Measurements from ENCODE around the gene EEFSEC. TPM values are rescaled to one million over a fixed set of nuclear protein-coding genes. Genes with fewer than 3 reads are reported as not detected.

EEFSEC gene
- total and polyA plus RNA-seq, 2 of the 8 experiments (the other 6 are each of a cell fraction or from before 2014, with no cell fraction given): 13.1 to 19.8 TPM

DNA sequence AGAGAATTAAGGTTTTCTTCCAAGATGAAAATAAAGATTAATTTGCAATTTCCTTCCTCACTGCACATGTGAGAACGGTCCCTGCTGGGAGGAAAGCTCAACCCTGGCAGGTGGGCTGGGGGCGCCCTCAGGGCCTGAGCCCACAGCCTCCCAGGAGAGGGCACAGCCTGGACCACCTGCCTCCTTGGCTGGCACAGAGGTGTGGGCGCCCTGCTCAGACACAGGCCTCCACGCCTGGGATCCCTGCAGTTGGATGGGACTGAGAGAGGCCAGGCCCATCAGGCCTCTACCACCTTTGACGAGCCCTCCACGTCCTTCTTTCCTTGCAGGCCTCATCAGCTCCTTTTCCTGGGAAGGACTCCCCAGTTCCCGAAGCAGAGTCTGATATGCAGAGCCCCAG, 267.0 kb downstream of the EEFSEC start (continued):
- TF ChIP-seq CHD7 (IDR thresholded peaks at IDR 0.05; ENCODE audit: insufficient replicate concordance, low read length): no peak
- TF ChIP-seq TAF1 (IDR thresholded peaks at IDR 0.05; ENCODE audit: low read depth, low read length): no peak
- no peak for TF ChIP-seq TEAD4 (IDR thresholded peaks at IDR 0.05; ENCODE audit: low read depth, low read length)
- no peak for TF ChIP-seq JUND (IDR thresholded peaks at IDR 0.05; ENCODE audit: low read length)
- no peak for TF ChIP-seq RNF2 (IDR thresholded peaks at IDR 0.05; ENCODE audit: borderline replicate concordance, low read depth, low read length, missing control alignments, poor library complexity, severe bottlenecking)
- no peak for TF ChIP-seq CBX5 (IDR thresholded peaks at IDR 0.05; ENCODE audit: low read depth, low read length)
- TF ChIP-seq TBP (IDR thresholded peaks at IDR 0.05; ENCODE audit: low read depth, low read length): no peak
- TF ChIP-seq RXRA (IDR thresholded peaks at IDR 0.05; ENCODE audit: insufficient read depth, low read depth, low read length): no peak
- no peak for TF ChIP-seq SIX5 (IDR thresholded peaks at IDR 0.05; ENCODE audit: low read depth, low read length)
- TF ChIP-seq SIRT6 (IDR thresholded peaks at IDR 0.05; ENCODE audit: low read length): no peak
